Naive thymus-derived CD8-positive, alpha-beta T cell (primary cell): ENCODE data around the gene ATP2B3. TPM values are rescaled to one million over a fixed set of nuclear protein-coding genes. Genes with fewer than 3 reads are reported as not detected.

ENCODE experiments used
- ATAC-seq, 2 donors: fragments of 150-1000 bp; cut with Tn5 transposase in 1 of 2; sonication (Bioruptor Pico), chemical (Tn5 transposase) in 1 of 2; 1 replicate in 1 of 2; 2 replicates in 1 of 2; pipeline ENCODE4 v1.10.0; 2021; ENCODE audit warnings: mild to moderate bottlenecking in 2 of 2, moderate library complexity in 2 of 2
- POLR2A ChIA-PET: fragments of 350-600 bp; sonication (Branson Sonifier 250); formaldehyde crosslinking; loops from one replicate; lab custom pipeline; 2021; ENCODE audit warnings: antibody characterized with exemption; lab: Charles Lee
- DNase-seq, 10 donors: peaks; one replicate each; pipeline versions ENCODE4 v3.0.0 to v3.0.0-alpha.2; 2020 to 2022
- H3K27ac Mint-ChIP-seq, 10 donors: one replicate each; pipeline ENCODE4 v1.8.0; 2020 to 2022; ENCODE audit warnings: mild to moderate bottlenecking in 10 of 10, mixed read lengths in 10 of 10, moderate library complexity in 4 of 10, inconsistent platforms in 1 of 10
- H3K27me3 Mint-ChIP-seq, 5 donors: one replicate each; pipeline ENCODE4 v1.8.0; 2021 to 2022; ENCODE audit warnings: mixed read lengths in 5 of 5
- H3K36me3 Mint-ChIP-seq, 3 donors: one replicate each; pipeline ENCODE4 v1.8.0; 2020 to 2022; ENCODE audit warnings: mixed read lengths in 3 of 3, mild to moderate bottlenecking in 2 of 3, inconsistent platforms in 1 of 3
- H3K4me1 Mint-ChIP-seq, 4 donors: one replicate each; pipeline ENCODE4 v1.8.0; 2021 to 2022; ENCODE audit warnings: mixed read lengths in 4 of 4
- H3K4me3 Mint-ChIP-seq, 10 donors: one replicate each; pipeline ENCODE4 v1.8.0; 2020 to 2022; ENCODE audit warnings: mild to moderate bottlenecking in 10 of 10, mixed read lengths in 10 of 10, moderate library complexity in 6 of 10, inconsistent platforms in 1 of 10
- H3K9me3 Mint-ChIP-seq, 9 donors: one replicate each; pipeline ENCODE4 v1.8.0; 2020 to 2022; ENCODE audit warnings: mixed read lengths in 9 of 9, mild to moderate bottlenecking in 3 of 9, inconsistent platforms in 1 of 9, moderate library complexity in 1 of 9
- polyA plus RNA-seq, 3 donors: library from polyadenylated mRNA; unstranded; fragments of 300-500 nt; fragmentation: Illumina TruSeq; gene quantifications; one replicate each; pipeline ENCODE4 v1.2.3, GENCODE V29; 2021
- total RNA-seq, 8 experiments: library from RNA in 2 of 8; stranded (reverse) in 2 of 8; gene quantifications; one replicate each; pipeline ENCODE4 v1.2.3 and lab custom pipeline; 2021 to 2026

The ATP2B3 gene
- total and polyA plus RNA-seq, 5 experiments from 2014 or later = not detected

DNA sequence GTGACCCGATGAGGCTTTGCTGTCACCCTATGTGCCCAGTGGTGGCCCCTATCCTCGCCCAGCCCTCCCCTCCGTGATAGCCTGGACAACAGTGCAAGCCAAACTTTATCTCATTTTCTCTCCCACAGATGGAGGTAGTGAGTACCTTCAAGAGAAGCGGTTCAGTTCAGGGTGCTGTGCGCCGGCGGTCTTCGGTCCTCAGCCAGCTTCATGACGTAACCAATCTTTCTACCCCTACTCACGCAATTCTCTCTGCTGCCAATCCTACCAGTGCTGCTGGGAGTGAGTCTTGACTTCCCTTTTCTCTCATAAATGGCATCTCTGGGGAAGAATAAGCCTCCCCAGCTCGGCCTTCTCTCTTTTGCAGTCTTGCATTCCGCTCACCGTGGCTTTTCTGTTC, 52.0 kb downstream of the ATP2B3 start:
- no peaks in the 10 kb centered on the region for H3K36me3 Mint-ChIP-seq
- ATAC-seq (no peak), DNase-seq (no peak)
- H3K4me3 Mint-ChIP-seq = no peak overlapping the region
- POLR2A ChIA-PET = no interaction called here
- H3K27ac Mint-ChIP-seq = peak overlapping the region in 1 of 10 donors; percentile 5
- no peaks in the 10 kb centered on the region for H3K27me3 Mint-ChIP-seq
- H3K9me3 Mint-ChIP-seq = peaks cover 0 to 4% (median 0%) of the 10 kb centered on the region in 9 donors
- H3K4me1 Mint-ChIP-seq = peaks cover 3 to 9% (median 6%) of the 10 kb centered on the region in 4 donors

DNA sequence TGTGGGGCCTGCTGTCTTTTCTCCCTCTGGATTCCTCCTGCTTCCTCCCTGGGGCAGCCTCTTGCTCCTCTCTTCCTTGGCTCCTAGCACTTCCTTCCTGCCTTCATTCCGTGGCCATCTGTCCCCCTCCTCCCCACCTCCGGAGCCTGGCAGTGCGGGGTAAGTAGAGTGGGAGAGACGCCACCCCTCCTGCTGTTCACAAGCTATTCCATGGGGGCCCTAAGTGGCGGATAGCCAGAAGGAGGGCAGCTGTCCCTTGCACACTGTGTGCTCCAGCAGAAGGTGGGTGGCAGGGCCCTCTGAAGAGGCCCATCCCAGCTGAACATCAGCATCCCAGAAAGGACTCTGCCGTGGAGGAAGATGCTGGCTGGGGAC, 54.1 kb downstream of the ATP2B3 start:
- Mint-ChIP-seq H3K4me1 (peaks cover 3 to 9% (median 6%) of the 10 kb centered on the region in 4 donors), H3K27me3 (no peaks in the 10 kb centered on the region), H3K4me3 (peak overlapping the region in 4 of 10 donors; percentile 21 to 65 (median 40)), H3K36me3 (no peaks in the 10 kb centered on the region), H3K27ac (peak overlapping the region in 4 of 10 donors; percentile 43 to 78 (median 64)), H3K9me3 (peaks cover 0 to 4% (median 0%) of the 10 kb centered on the region in 9 donors)
- ATAC-seq (no peak), DNase-seq (no peak)
- POLR2A ChIA-PET = interaction anchor here (1.5 to 2.1 kb wide), 2 partner anchors 11 to 26 kb away, joined by 6 to 8 read pairs; no protein-coding TSS in a partner anchor

DNA sequence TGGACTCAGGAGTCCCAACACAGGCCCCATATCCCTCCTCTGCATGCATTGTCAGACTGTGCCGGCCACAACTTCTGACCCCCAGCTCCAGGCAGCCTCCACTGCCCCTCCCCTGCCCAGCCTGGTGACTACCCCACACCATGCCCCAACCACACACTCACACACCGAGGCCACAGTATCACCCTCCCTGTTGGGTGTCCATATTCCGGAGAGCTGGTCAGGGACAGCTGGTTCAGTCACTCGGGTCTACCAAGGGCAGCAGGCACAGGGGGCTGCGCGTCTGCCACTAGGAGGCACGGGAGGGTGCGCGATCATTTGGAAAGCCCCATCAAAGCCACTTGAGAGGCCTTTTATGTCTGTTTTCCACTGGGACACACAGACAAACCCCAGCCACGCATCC, 55.2 kb downstream of the ATP2B3 start:
- Mint-ChIP-seq H3K9me3 (peaks cover 0 to 4% (median 0%) of the 10 kb centered on the region in 9 donors), H3K4me1 (peaks cover 3 to 9% (median 6%) of the 10 kb centered on the region in 4 donors), H3K27ac (no peak overlapping the region), H3K27me3 (no peaks in the 10 kb centered on the region), H3K4me3 (no peak overlapping the region), H3K36me3 (no peaks in the 10 kb centered on the region)
- POLR2A ChIA-PET = no interaction called here
- DNase-seq = no peak
- ATAC-seq = no peak

DNA sequence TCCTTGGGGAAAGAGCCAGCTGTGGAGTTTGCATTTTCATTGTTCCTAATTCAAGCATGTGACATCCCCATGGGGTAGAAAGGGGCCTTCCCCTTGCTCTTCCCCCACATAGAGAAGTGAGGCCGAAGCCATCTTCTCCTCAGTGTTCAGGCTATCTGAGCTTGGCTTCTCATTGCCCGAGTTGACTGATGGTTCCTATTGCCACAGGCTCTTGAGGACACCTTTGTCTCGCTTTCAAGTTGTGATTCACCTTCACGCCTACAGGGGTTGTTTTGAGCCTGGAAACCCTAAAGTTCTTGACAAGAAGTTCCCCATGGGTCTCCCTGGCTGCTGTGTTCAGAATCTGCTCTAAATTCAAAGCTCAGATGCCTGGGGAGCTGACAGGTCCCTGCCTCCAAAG, 56.5 kb downstream of the ATP2B3 start:
- no peaks in the 10 kb centered on the region for H3K27me3 Mint-ChIP-seq
- peaks cover 0 to 4% (median 0%) of the 10 kb centered on the region in 9 donors for H3K9me3 Mint-ChIP-seq
- no peaks in the 10 kb centered on the region for H3K36me3 Mint-ChIP-seq
- POLR2A ChIA-PET = no interaction called here
- DNase-seq (no peak), ATAC-seq (no peak)
- no peak overlapping the region for H3K27ac Mint-ChIP-seq
- no peak overlapping the region for H3K4me3 Mint-ChIP-seq
- peaks cover 3 to 9% (median 6%) of the 10 kb centered on the region in 4 donors for H3K4me1 Mint-ChIP-seq

DNA sequence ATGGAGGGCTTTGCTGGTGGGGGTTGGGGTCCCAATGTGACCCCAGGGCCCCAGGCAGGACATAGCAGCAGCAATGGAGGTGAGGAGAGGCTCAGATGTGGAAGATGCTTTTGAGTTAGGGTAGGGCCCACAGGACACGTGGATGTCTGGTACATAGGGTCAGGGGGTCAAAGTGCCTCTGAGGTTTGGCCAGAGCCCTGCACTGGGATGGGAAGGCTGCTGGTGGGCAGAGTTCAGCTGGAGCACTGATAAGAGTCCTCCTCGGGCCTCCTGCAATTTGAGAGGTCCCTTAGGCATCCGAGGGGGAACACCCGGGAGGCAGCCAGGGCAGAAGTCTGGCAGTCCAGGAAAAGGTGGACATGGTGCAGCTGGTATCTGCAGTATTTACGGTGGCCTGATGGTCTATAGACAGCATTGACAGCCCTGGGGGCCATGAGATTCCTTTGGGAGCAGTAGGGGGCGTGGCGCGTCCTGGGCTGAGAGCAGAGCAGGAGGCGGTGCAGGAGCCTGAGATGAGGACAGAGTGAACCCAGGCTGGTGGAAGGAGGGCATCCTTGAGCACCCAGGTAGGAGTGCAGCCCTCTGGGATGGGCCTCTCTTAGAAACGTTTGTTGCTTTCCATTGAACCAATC, 58.9 kb downstream of the ATP2B3 start:
- no peak overlapping the region for H3K4me3 Mint-ChIP-seq
- POLR2A ChIA-PET = no interaction called here
- H3K27ac Mint-ChIP-seq = peak overlapping the region in 1 of 10 donors; percentile 49

GRCh38 chrX:153576961-153577360, 59.5 kb downstream of the ATP2B3 start:
- ATAC-seq (no peak), DNase-seq (no peak)
- Mint-ChIP-seq H3K4me3 (no peak overlapping the region), H3K9me3 (no peaks in the 10 kb centered on the region), H3K36me3 (no peaks in the 10 kb centered on the region), H3K27ac (no peak overlapping the region), H3K27me3 (no peaks in the 10 kb centered on the region), H3K4me1 (peaks cover 3 to 14% (median 9%) of the 10 kb centered on the region in 4 donors)
- POLR2A ChIA-PET = no interaction called here

More for the DNA sequence above, 58.9 kb downstream of the ATP2B3 start:
- Mint-ChIP-seq H3K9me3 (no peaks in the 10 kb centered on the region), H3K4me1 (peaks cover 5 to 14% (median 11%) of the 10 kb centered on the region in 4 donors), H3K36me3 (no peaks in the 10 kb centered on the region), H3K27me3 (no peaks in the 10 kb centered on the region)
- no peak for ATAC-seq
- DNase-seq = no peak

DNA sequence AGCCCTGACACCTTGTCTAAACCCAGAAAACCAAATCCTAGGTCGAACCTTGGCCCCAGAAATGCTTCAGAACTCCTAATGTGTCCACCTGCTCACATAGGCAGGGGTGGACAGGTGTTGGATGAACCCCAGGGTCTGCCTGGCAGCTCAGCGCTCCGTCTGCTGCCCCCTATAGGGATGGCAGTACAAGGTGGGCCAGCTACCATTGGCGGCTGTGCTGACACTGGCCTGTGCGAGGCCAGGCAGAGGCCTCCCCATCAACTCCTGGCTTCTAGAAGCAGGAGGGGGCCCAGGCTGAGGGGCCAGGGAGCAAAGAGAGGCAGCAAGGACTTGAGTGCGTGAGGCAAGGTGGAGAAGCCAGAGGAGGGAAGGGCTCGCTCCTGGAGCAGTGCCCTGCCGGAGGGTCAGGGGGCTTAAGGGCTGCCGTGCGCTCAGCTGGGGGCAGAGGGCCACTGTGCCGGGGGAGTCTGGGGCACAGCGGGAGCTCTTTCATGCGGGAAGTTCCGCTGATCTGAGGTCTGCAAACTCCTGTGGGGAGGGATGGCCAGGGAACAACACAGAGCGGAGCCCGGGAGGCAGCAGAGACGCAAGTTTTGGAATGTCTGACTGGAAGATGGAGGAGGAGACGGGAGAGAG, 60.9 kb downstream of the ATP2B3 start:
- no peak overlapping the region for H3K4me3 Mint-ChIP-seq
- H3K27me3 Mint-ChIP-seq = no peaks in the 10 kb centered on the region
- POLR2A ChIA-PET = no interaction called here
- H3K9me3 Mint-ChIP-seq = no peaks in the 10 kb centered on the region
- ATAC-seq = no peak
- H3K36me3 Mint-ChIP-seq = no peaks in the 10 kb centered on the region
- DNase-seq = no peak
- H3K27ac Mint-ChIP-seq = no peak overlapping the region
- H3K4me1 Mint-ChIP-seq = peaks cover 5 to 28% (median 21%) of the 10 kb centered on the region in 4 donors

DNA sequence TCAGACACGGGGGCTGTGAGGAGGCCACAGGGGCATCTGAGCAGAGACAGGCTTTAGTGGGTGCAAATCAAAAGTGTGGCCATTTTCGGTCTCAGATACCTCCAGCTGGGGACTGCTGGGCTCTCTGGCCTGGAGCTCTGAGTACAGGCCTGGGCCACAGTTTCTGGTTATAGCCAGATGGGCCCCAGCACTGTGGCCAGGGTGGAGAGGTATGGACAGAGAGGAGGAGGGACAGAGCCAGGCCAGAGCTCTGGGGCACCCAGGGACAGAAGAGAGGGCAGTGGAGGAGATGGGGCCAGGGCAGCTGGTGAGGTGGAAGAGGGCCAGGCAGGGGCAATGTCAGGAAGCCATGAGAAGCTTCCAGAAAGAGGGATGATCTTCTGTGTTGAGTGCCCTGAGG, 61.4 kb downstream of the ATP2B3 start:
- no peak overlapping the region for H3K27ac Mint-ChIP-seq
- ATAC-seq = no peak
- no peaks in the 10 kb centered on the region for H3K36me3 Mint-ChIP-seq
- POLR2A ChIA-PET = no interaction called here
- no peak for DNase-seq
- no peak overlapping the region for H3K4me3 Mint-ChIP-seq
- H3K4me1 Mint-ChIP-seq = peaks cover 8 to 33% (median 27%) of the 10 kb centered on the region in 4 donors
- H3K9me3 Mint-ChIP-seq = no peaks in the 10 kb centered on the region
- no peaks in the 10 kb centered on the region for H3K27me3 Mint-ChIP-seq

DNA sequence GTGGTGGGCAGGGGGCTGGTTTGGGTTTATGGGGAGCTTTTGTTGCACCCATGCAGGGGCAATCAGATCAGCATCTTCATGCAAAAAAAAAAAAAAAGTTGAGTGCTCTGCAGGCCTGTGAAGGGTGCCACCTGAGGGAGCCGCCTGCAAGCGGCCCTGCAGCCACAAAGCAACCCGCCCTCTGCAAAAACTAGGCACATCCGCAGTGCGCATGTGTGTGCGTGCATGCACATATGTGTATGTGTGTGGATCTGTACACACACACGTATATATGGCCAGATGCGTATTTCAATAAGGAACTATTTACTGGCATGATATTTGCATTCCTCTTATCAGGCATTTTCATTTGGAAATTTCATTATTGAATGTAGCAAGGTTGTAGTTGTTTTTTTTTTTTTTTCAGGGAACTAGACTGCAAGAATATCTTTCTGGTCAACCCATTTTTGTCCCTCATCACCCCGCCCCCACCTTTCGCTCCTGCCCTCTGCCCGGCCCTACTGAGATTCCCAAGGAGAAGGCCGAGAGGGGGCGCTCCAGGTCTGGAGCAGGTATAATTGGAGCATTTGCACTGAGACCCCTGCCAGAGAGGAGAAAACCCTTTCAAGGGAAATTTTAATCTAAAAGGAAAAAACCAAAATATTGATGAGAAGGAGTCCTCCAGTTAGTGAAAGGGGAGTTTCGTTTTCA, 63.4 kb downstream of the ATP2B3 start:
- Mint-ChIP-seq H3K27ac (peak overlapping the region in 2 of 10 donors; percentile 38 to 43), H3K4me1 (peaks cover 9 to 35% (median 29%) of the 10 kb centered on the region in 4 donors), H3K4me3 (peak overlapping the region in 1 of 10 donors; percentile 24), H3K9me3 (no peaks in the 10 kb centered on the region), H3K27me3 (no peaks in the 10 kb centered on the region), H3K36me3 (peaks cover 0 to 6% (median 0%) of the 10 kb centered on the region in 3 donors)
- ATAC-seq (no peak), DNase-seq (peak in 1 of 10 donors; percentile 19)
- POLR2A ChIA-PET = interaction anchor here (2.0 kb wide), 1 partner anchor 19 kb away, joined by 7 read pairs; no protein-coding TSS in a partner anchor

GRCh38 chrX:153582896-153583295, 65.5 kb downstream of the ATP2B3 start:
- Mint-ChIP-seq H3K27ac (peak overlapping the region; percentile 45 to 94 (median 82)), H3K36me3 (peaks cover 0 to 19% (median 0%) of the 10 kb centered on the region in 3 donors), H3K9me3 (no peaks in the 10 kb centered on the region), H3K4me1 (peaks cover 9 to 35% (median 29%) of the 10 kb centered on the region in 4 donors), H3K4me3 (peak overlapping the region; percentile 63 to 79 (median 70)), H3K27me3 (no peaks in the 10 kb centered on the region)
- ATAC-seq = peak; percentile 100
- DNase-seq = peak; percentile 43 to 81 (median 62)
- POLR2A ChIA-PET = interaction anchor here (0.5 to 2.4 kb wide), 5 partner anchors 12 to 22 kb away, joined by 3 to 8 read pairs (median 4); partner anchors contain the start of gene CCNQ

DNA sequence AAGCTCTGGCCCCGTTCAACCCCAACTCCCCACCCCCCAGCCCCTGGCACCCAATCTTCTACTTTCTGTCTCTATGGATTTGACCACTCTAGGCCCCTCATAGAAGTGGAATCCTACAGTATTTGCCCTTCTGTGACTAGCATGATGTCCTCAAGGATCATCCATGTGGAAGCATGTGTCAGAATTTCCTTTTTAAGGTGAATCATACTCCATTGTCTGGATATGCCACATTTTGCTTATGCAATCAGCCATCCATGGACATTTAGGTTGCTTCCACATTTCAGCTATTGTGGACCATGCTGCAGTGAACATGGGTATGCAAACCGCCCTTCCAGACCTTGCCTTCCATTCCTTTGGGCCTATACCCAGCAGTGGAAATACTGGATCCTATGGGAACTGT, 66.0 kb downstream of the ATP2B3 start:
- DNase-seq (no peak), ATAC-seq (no peak)
- Mint-ChIP-seq H3K27me3 (no peaks in the 10 kb centered on the region), H3K4me3 (peak overlapping the region in 9 of 10 donors; percentile 63 to 79 (median 72)), H3K4me1 (peaks cover 9 to 35% (median 29%) of the 10 kb centered on the region in 4 donors), H3K9me3 (no peaks in the 10 kb centered on the region), H3K36me3 (peaks cover 0 to 23% (median 0%) of the 10 kb centered on the region in 3 donors), H3K27ac (peak overlapping the region in 4 of 10 donors; percentile 78 to 94 (median 83))
- POLR2A ChIA-PET = interaction anchor here (1.0 to 2.4 kb wide), 3 partner anchors 12 to 15 kb away, joined by 4 to 8 read pairs (median 7); partner anchors contain the start of gene CCNQ

DNA sequence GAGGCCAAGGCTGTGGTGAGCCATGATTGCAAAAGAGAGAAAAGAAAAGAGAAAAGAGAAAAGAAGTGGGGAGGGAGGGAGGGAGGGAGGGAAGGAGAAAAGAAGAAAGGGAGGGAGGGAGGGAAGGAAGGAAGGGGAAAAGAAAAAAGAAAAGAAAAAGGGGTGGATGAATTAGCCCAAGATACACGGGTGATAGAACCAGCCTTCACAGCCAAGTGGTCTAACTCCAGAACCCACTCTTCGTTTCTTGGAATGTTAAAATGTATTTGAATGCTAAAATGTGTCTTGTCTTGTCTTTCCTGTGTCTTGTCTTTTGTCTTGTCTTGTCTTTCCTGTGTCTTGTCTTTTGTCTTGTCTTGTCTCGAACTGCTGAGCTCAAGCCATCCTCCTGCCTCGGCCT, 68.4 kb downstream of the ATP2B3 start:
- POLR2A ChIA-PET = no interaction called here
- DNase-seq (no peak), ATAC-seq (no peak)
- peak overlapping the region in 1 of 10 donors; percentile 47 for H3K27ac Mint-ChIP-seq
- no peak overlapping the region for H3K4me3 Mint-ChIP-seq
- H3K27me3 Mint-ChIP-seq = no peaks in the 10 kb centered on the region
- peaks cover 0 to 28% (median 0%) of the 10 kb centered on the region in 3 donors for H3K36me3 Mint-ChIP-seq
- H3K9me3 Mint-ChIP-seq = no peaks in the 10 kb centered on the region
- H3K4me1 Mint-ChIP-seq = peaks cover 6 to 26% (median 22%) of the 10 kb centered on the region in 4 donors
